SK-N-SH (cell line): ENCODE measurements around the gene INSC. TPM values are rescaled to one million over a fixed set of nuclear protein-coding genes. Genes with fewer than 3 reads are reported as not detected.

Source experiments
- CTCF ChIA-PET: fragments of 300-600, 350-600 bp; formaldehyde crosslinking; extraction: SDS; loops from one replicate; lab custom pipeline; 2021; lab: Yijun Ruan, JAX
- POLR2A ChIA-PET: fragments of 350-600 bp; sonication (Branson Sonifier 250); formaldehyde crosslinking; extraction: SDS; loops from one replicate; lab custom pipeline; 2020; ENCODE audit warnings: antibody characterized with exemption, inconsistent platforms; lab: Yijun Ruan, JAX
- DNase-seq: peaks from one replicate; pipeline ENCODE4 v3.0.0; 2012
- H2AFZ ChIP-seq: fragments of 200-600 bp; sonication (generic); 2 replicates; pipeline ENCODE4 v1.8.1; 2016; ENCODE audit warnings: antibody characterized with exemption, mild to moderate bottlenecking, low read depth
- H3F3A ChIP-seq: fragments of 200-600 bp; sonication (generic); replicated peaks from 2 replicates; pipeline ENCODE3; 2016; ENCODE audit warnings: antibody characterized with exemption, mild to moderate bottlenecking; ENCODE audit not compliant: insufficient read depth
- H3K27ac ChIP-seq, 2 experiments: fragments of 200-500 bp in 1 of 2; fragments of 200-600 bp in 1 of 2; sonication (Bioruptor generic) in 1 of 2; sonication (generic), shearing (Covaris generic) in 1 of 2; 2 replicates each; pipeline versions ENCODE4 v1.5.1 to v1.6.1; 2014 to 2016; ENCODE audit warnings: low read depth in 2 of 2, inconsistent platforms in 1 of 2, low read length in 1 of 2, mild to moderate bottlenecking in 1 of 2, mixed read lengths in 1 of 2
- H3K27me3 ChIP-seq: fragments of 200-600 bp; sonication (generic), shearing (Covaris generic); 2 replicates; pipeline ENCODE4 v1.6.1; 2016; ENCODE audit warnings: mixed run types; ENCODE audit not compliant: insufficient read depth
- H3K36me3 ChIP-seq, 2 experiments: fragments of 200-500 bp in 1 of 2; fragments of 200-600 bp in 1 of 2; sonication (Bioruptor generic) in 1 of 2; sonication (generic) in 1 of 2; replicated peaks in 1 of 2; 2 replicates each; pipeline versions ENCODE3 to v1.5.1; 2014 to 2016; ENCODE audit warnings: low read length in 1 of 2, mild to moderate bottlenecking in 1 of 2; ENCODE audit not compliant: insufficient read depth in 2 of 2, control insufficient read depth in 1 of 2
- H3K4me1 ChIP-seq, 2 experiments: fragments of 200-500 bp in 1 of 2; fragments of 200-600 bp in 1 of 2; sonication (Bioruptor generic) in 1 of 2; sonication (generic), shearing (Covaris generic) in 1 of 2; 2 replicates each; pipeline versions ENCODE4 v1.5.1 to v1.6.1; 2014 to 2016; ENCODE audit warnings: low read depth in 1 of 2, low read length in 1 of 2, mixed run types in 1 of 2; ENCODE audit not compliant: insufficient read depth in 2 of 2, control insufficient read depth in 1 of 2
- H3K4me2 ChIP-seq: fragments of 200-600 bp; sonication (generic), shearing (Covaris generic); 2 replicates; pipeline ENCODE4 v1.6.1; 2017; ENCODE audit warnings: mixed run types
- H3K4me3 ChIP-seq, 2 experiments: fragments of 200-500 bp in 1 of 2; fragments of 200-600 bp in 1 of 2; sonication (Bioruptor generic) in 1 of 2; sonication (generic), shearing (Covaris generic) in 1 of 2; 2 replicates each; pipeline versions ENCODE4 v1.5.1 to v1.8.1; 2014 to 2016; ENCODE audit warnings: low read depth in 2 of 2, inconsistent platforms in 1 of 2, low read length in 1 of 2, mild to moderate bottlenecking in 1 of 2, mixed read lengths in 1 of 2, moderate library complexity in 1 of 2
- H3K79me2 ChIP-seq: fragments of 200-600 bp; sonication (generic); 2 replicates; pipeline ENCODE4 v1.8.1; 2017; ENCODE audit warnings: mild to moderate bottlenecking; ENCODE audit not compliant: insufficient read depth
- H3K9ac ChIP-seq: fragments of 200-600 bp; sonication (generic); 2 replicates; pipeline ENCODE4 v1.6.1; 2017; ENCODE audit warnings: mixed run types
- H3K9me2 ChIP-seq: fragments of 200-600 bp; sonication (generic); 2 replicates; pipeline ENCODE4 v1.6.1; 2017; ENCODE audit warnings: mixed run types
- H3K9me3 ChIP-seq: fragments of 200-600 bp; sonication (generic); 2 replicates; pipeline ENCODE4 v1.6.1; 2017; ENCODE audit warnings: mixed run types, mild to moderate bottlenecking, moderate library complexity
- H4K20me1 ChIP-seq: fragments of 200-600 bp; sonication (generic); 2 replicates; pipeline ENCODE4 v1.6.1; 2017; ENCODE audit warnings: mild to moderate bottlenecking, mixed run types; ENCODE audit not compliant: insufficient read depth
- CHD2 ChIP-seq: fragments of 150-350 bp; IDR thresholded peaks from 2 replicates; pipeline ENCODE4 v1.6.1; 2018; ENCODE audit warnings: low read length; ENCODE audit not compliant: partially characterized antibody
- EP300 ChIP-seq, 2 experiments: IDR thresholded peaks; 2 replicates each; pipeline versions ENCODE4 v1.4.0 to v1.6.1; 2012; ENCODE audit warnings: borderline replicate concordance in 1 of 2, low read depth in 1 of 2, low read length in 1 of 2
- FOXJ3 ChIP-seq: sonication (generic); formaldehyde crosslinking; IDR thresholded peaks from 2 replicates; pipeline ENCODE4 v1.5.1; 2020; ENCODE audit warnings: mild to moderate bottlenecking, missing genetic modification reagents
- GATA2 ChIP-seq: sonication (generic); formaldehyde crosslinking; IDR thresholded peaks from 2 replicates; pipeline ENCODE4 v1.5.0; 2020; ENCODE audit warnings: mild to moderate bottlenecking, missing genetic modification reagents
- JUND ChIP-seq: IDR thresholded peaks from 2 replicates; pipeline ENCODE4 v1.4.0; 2012
- MXI1 ChIP-seq: IDR thresholded peaks from 2 replicates; pipeline ENCODE4 v1.6.1; 2012; ENCODE audit warnings: mild to moderate bottlenecking, low read depth, low read length, improper control_type of control experiment
- RFX5 ChIP-seq: IDR thresholded peaks from 2 replicates; pipeline ENCODE4 v1.6.1; 2012; ENCODE audit warnings: mild to moderate bottlenecking, improper control_type of control experiment, low read length
- SIN3A ChIP-seq: IDR thresholded peaks from 2 replicates; pipeline ENCODE4 v1.6.1; 2012; ENCODE audit warnings: low read depth, mild to moderate bottlenecking, low read length, moderate library complexity, borderline replicate concordance
- SMC3 ChIP-seq: IDR thresholded peaks from 2 replicates; pipeline ENCODE4 v1.6.1; 2012; ENCODE audit warnings: low read depth, low read length, improper control_type of control experiment
- TAF1 ChIP-seq: IDR thresholded peaks from 2 replicates; pipeline ENCODE4 v1.6.1; 2012; ENCODE audit warnings: low read depth, mild to moderate bottlenecking, low read length, moderate library complexity, borderline replicate concordance
- TEAD4 ChIP-seq: IDR thresholded peaks from 2 replicates; pipeline ENCODE4 v1.4.0; 2012; ENCODE audit warnings: mild to moderate bottlenecking, borderline replicate concordance; ENCODE audit not compliant: insufficient read depth
- YY1 ChIP-seq: IDR thresholded peaks from 2 replicates; pipeline ENCODE4 v1.4.0; 2012; ENCODE audit warnings: low read depth, mild to moderate bottlenecking
- WGBS: methylation state at CpG from one replicate; pipeline ENCODE4 v1.1.6; 2017; ENCODE audit warnings: low lambda C conversion rate; 5-methylcytosine and 5-hydroxymethylcytosine counted together
- polyA plus RNA-seq, 3 experiments: library from polyadenylated mRNA; depleted of rRNA; stranded (reverse); fragments of >200 nt; gene quantifications; 2 replicates each; pipeline ENCODE4 v1.2.3, GENCODE V29; 2012
- TF ChIP-seq, protein P1 (sequence below): IDR thresholded peaks from 2 replicates; pipeline ENCODE4 v1.4.0; 2012; ENCODE audit warnings: low read depth, borderline replicate concordance
- TF ChIP-seq, protein P2 (sequence below): fragments of 150-350 bp; IDR thresholded peaks from 2 replicates; pipeline ENCODE4 v1.6.1; 2017; ENCODE audit warnings: antibody characterized with exemption, low read length, low read depth, borderline replicate concordance
- TF ChIP-seq, protein P3 (sequence below): IDR thresholded peaks from 2 replicates; pipeline ENCODE4; 2012
- TF ChIP-seq, protein P4 (sequence below): IDR thresholded peaks from 2 replicates; pipeline ENCODE4 v1.4.0; 2012; ENCODE audit warnings: low read depth, borderline replicate concordance

The INSC gene
- polyA plus RNA-seq, 1 of the 3 experiments (the other 2 are of a cell fraction) = not detected

DNA sequence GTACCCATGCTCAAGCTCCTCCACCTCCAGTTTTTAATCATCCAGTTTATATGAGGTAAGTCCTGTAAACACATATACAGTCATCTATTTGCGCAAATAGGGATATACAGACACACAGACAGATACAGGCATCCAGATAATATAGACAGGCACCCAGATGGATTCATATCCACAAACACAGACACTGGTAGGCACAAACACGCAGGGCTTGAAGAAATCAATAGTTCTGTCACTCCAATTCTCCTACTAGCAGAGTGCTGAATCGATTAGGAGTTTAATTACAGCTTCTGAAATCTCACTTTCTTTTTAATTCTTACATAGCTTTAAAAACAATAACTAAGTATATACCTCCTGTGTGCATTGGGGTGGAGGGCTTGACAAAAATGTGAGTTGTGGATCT, 56.0 kb downstream of the INSC start:
- TF ChIP-seq GATA2 (CRISPR knock-in tag) (no peak), JUND (no peak), EP300 (IDR thresholded peaks at IDR 0.05; ENCODE audit: borderline replicate concordance in 1 of 2, low read depth in 1 of 2, low read length in 1 of 2) (no peak), MXI1 (no peak)
- Histone ChIP-seq H3K9me2 (no peaks in the 10 kb centered on the region), H3K79me2 (no peaks in the 10 kb centered on the region), H3K9me3 (no peaks in the 10 kb centered on the region), H3K4me2 (no peak overlapping the region), H3K9ac (no peak overlapping the region), H3F3A (no peaks in the 10 kb centered on the region), H3K27ac (no peak overlapping the region), H3K27me3 (no peaks in the 10 kb centered on the region; the same call in 1 of the 2 replicates), H3K4me1 (no peaks in the 10 kb centered on the region), H4K20me1 (no peaks in the 10 kb centered on the region), H2AFZ (no peak overlapping the region), H3K36me3 (no peaks in the 10 kb centered on the region), H3K4me3 (no peak overlapping the region)
- ChIA-PET CTCF (interaction anchor here (0.8 to 2.7 kb wide), 2 partner anchors 12 to 275 kb away, joined by 3 to 8 read pairs; no protein-coding TSS in a partner anchor), POLR2A (no interaction called here)
- WGBS = 29% methylated on average over 3 of the region's 3 CpGs
- no peak for DNase-seq

DNA sequence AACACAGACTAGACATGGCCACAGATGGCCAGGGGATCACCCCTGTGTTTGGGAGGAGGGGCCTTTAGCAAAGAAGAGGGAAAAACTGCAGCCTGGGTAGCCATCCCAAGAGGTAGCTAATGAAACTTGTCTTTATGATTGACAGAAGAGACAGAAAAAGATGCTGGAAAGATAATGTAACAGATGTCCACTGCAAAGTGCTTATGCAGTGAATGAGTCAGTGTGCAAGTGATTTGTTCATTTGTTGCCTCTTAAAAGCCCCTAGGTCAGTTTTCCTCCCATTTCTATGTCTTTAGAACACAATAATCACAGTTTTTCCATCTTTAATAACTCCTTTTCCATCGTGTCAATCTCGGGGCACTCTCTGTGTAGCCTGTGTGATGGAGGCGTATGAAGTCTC, 57.2 kb downstream of the INSC start:
- Histone ChIP-seq H3K4me3 (no peak overlapping the region), H3K4me1 (no peaks in the 10 kb centered on the region), H3K27ac (no peak overlapping the region), H3K9me3 (no peaks in the 10 kb centered on the region), H2AFZ (no peak overlapping the region), H4K20me1 (no peaks in the 10 kb centered on the region), H3K9me2 (no peaks in the 10 kb centered on the region), H3K9ac (no peak overlapping the region), H3K4me2 (no peak overlapping the region), H3K36me3 (no peaks in the 10 kb centered on the region), H3F3A (no peaks in the 10 kb centered on the region), H3K27me3 (no peaks in the 10 kb centered on the region; the same call in 1 of the 2 replicates), H3K79me2 (no peaks in the 10 kb centered on the region)
- 25% methylated on average over 3 of the region's 3 CpGs for WGBS
- DNase-seq = no peak
- CTCF ChIA-PET = no interaction called here
- TF ChIP-seq, protein P1, sequence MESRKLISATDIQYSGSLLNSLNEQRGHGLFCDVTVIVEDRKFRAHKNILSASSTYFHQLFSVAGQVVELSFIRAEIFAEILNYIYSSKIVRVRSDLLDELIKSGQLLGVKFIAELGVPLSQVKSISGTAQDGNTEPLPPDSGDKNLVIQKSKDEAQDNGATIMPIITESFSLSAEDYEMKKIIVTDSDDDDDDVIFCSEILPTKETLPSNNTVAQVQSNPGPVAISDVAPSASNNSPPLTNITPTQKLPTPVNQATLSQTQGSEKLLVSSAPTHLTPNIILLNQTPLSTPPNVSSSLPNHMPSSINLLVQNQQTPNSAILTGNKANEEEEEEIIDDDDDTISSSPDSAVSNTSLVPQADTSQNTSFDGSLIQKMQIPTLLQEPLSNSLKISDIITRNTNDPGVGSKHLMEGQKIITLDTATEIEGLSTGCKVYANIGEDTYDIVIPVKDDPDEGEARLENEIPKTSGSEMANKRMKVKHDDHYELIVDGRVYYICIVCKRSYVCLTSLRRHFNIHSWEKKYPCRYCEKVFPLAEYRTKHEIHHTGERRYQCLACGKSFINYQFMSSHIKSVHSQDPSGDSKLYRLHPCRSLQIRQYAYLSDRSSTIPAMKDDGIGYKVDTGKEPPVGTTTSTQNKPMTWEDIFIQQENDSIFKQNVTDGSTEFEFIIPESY = no peak
- TF ChIP-seq, protein P2, sequence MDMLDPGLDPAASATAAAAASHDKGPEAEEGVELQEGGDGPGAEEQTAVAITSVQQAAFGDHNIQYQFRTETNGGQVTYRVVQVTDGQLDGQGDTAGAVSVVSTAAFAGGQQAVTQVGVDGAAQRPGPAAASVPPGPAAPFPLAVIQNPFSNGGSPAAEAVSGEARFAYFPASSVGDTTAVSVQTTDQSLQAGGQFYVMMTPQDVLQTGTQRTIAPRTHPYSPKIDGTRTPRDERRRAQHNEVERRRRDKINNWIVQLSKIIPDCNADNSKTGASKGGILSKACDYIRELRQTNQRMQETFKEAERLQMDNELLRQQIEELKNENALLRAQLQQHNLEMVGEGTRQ = no peak
- TF ChIP-seq, protein P3, sequence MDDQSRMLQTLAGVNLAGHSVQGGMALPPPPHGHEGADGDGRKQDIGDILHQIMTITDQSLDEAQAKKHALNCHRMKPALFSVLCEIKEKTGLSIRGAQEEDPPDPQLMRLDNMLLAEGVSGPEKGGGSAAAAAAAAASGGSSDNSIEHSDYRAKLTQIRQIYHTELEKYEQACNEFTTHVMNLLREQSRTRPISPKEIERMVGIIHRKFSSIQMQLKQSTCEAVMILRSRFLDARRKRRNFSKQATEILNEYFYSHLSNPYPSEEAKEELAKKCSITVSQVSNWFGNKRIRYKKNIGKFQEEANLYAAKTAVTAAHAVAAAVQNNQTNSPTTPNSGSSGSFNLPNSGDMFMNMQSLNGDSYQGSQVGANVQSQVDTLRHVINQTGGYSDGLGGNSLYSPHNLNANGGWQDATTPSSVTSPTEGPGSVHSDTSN = no peak
- TF ChIP-seq SMC3 = no peak
- TF ChIP-seq, protein P4, sequence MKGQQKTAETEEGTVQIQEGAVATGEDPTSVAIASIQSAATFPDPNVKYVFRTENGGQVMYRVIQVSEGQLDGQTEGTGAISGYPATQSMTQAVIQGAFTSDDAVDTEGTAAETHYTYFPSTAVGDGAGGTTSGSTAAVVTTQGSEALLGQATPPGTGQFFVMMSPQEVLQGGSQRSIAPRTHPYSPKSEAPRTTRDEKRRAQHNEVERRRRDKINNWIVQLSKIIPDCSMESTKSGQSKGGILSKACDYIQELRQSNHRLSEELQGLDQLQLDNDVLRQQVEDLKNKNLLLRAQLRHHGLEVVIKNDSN = no peak
- TF ChIP-seq RFX5 = no peak
- TF ChIP-seq TEAD4 = no peak
- TF ChIP-seq YY1 = no peak
- TF ChIP-seq EP300 (IDR thresholded peaks at IDR 0.05; ENCODE audit: borderline replicate concordance in 1 of 2, low read depth in 1 of 2, low read length in 1 of 2) = no peak
- no peak for TF ChIP-seq FOXJ3
- TF ChIP-seq CHD2 = no peak
- TF ChIP-seq SIN3A = no peak
- TF ChIP-seq TAF1 = no peak
- POLR2A ChIA-PET = no interaction called here
